Measurements from ENCODE around the gene RAB19.

The RAB19 gene

DNA sequence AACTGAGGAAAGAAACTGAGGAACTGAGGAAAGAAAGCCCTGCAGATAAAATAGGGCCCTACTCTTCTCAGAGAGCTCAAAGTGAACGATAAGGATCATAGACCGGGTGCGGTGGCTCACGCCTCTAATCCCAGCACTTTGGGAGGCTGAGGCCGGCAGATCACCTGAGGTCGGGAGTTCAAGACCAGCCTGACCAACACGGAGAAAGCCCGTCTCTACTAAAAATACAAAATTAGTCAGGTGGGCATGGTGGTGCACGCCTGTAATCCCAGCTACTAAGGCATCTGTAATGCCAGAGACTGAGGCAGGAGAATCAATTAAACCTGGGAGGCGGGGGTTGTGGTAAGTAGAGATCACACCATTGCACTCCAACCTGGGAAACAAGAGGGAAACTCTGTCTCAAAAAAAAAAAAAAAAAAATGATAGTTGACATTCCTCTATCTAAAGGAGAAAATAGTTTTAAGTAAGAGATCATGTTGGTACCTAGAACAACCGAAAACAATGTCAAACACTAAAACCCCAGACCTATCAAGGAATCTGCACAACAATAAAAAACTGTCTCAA is 72.9 kb downstream of the RAB19 start:
- TF ChIP-seq, protein P1, sequence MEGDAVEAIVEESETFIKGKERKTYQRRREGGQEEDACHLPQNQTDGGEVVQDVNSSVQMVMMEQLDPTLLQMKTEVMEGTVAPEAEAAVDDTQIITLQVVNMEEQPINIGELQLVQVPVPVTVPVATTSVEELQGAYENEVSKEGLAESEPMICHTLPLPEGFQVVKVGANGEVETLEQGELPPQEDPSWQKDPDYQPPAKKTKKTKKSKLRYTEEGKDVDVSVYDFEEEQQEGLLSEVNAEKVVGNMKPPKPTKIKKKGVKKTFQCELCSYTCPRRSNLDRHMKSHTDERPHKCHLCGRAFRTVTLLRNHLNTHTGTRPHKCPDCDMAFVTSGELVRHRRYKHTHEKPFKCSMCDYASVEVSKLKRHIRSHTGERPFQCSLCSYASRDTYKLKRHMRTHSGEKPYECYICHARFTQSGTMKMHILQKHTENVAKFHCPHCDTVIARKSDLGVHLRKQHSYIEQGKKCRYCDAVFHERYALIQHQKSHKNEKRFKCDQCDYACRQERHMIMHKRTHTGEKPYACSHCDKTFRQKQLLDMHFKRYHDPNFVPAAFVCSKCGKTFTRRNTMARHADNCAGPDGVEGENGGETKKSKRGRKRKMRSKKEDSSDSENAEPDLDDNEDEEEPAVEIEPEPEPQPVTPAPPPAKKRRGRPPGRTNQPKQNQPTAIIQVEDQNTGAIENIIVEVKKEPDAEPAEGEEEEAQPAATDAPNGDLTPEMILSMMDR (IDR thresholded peaks at IDR 0.05; ENCODE audit: insufficient read depth, low read length, poor library complexity, severe bottlenecking), result no peak
- no peaks in the 10 kb centered on the region for H3K36me3 ChIP-seq (ENCODE audit: control insufficient read depth, insufficient read depth, low read length)
- H3K4me3 ChIP-seq (replicated peaks; ENCODE audit: low read depth, low read length), result peak overlapping the region; percentile 10
- no peak for DNase-seq (ENCODE audit: extremely low read depth, insufficient read length)
- no peaks in the 10 kb centered on the region for H3K27me3 ChIP-seq (replicated peaks; ENCODE audit: control insufficient read depth, insufficient read depth, low read length)

Data from GM06990 (cell line).